ENCODE measurements around the gene ID4.

Gene ID4
- total RNA-seq = 0 reads per million in 3 experiments

DNA sequence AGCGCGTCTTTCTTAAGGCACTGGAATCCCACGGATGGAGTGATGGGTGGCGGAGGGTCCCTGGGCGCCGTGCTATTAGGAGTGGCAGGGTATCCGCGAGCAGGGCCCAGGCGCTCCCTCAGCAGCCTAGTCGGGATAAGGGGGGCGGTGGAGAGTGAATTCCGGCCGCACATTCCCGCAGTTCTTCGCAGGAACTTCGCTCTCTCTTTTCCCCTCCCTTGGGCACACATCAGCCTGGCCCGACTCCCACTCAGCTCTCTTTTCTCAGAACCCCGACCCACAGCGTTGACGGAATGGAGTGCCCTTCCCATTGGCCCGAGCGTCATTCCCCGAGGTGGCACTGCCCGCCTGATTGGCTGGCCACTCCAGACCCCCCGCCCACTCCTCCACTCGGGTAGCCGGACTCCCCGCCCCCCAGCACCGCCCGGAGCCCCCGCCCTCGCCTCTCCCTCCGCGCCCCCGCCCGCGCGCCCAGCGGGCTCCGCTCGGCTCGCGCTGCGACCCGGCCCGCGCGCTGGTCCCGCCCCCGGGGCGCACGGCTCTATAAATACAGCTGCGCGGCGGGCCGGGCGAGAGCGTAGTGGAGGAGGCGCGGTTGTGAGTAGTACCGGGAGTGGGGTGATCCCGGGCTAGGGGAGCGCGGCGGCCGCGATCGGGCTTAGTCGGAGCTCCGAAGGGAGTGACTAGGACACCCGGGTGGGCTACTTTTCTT lies at the start of gene ID4:
ID4 (plus strand) TSS at position 572 of the 712 bp plus-strand sequence. CDS start 385 bp downstream, outside the sequence.
- no peak for DNase-seq

DNA sequence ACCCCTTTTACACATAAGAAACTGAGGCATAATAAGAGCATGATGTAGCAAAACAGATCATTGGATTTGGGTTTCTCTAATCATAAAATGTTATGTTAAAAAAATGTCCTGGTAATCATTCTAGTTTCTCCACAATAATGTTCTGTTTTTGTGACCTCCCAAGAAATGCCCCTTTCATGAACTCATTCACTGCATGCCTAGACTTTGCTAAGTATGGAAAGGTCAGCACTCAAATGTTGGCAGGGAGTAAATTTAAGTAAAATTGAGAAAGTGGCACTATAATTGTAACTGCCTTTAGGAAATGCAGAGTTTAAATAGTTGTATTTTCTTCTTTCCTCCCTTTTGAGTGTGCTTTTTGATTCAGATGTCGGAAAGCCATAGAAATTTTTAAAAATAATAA lies 48.5 kb upstream of the ID4 start:
- no peak for DNase-seq

DNA sequence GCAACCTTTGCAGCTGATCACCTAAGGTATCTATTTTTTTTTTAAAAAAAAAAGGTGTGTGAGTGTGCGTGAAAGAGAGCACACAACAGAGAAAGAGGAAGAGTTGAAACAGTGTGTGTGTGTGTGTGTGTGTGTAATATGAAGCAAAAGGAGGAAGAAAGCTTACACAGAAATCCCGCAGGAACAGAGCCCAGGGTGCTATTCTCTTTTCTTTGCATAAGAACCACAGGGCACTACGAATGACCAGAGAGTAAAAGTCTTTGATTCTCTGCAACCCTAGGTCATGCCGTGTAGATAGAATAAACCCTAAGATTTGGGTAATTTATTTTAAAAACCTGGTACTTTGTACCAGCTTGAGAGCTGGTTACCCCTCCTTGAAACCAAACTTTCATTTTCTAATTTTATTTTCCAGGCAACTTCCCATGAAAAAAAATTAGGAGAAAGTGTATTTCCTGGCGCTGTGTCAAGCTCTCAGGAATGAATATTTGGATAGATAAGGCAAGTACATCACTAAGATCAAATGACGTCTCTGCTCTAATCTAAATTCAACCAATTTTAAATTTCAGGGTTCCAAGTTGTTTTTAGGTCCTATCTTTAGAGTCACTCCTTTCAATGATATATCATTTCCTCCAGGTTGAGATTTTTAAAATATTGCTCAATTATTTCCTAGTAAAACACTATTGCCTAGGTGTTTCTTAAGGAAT lies 47.9 kb upstream of the ID4 start:
- DNase-seq = no peak

DNA sequence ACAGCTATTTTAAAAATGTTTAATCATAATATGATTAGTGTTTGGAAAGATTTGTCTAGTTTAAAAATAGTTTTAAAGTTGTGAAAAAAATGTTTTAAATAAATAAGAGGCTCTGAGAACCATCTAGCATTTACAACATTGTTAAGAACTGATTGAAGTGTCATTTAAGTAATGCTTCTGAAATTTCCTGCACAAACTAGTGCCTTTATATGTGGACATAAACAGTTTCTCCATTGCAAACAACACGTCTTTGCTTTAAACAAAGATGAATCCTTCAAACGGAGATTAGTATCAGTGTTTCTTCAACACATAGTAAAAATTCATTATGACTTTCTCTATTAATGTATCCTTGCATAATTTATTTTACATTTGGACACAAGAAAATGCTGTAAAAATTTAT lies 45.9 kb upstream of the ID4 start:
- no peak for DNase-seq

DNA sequence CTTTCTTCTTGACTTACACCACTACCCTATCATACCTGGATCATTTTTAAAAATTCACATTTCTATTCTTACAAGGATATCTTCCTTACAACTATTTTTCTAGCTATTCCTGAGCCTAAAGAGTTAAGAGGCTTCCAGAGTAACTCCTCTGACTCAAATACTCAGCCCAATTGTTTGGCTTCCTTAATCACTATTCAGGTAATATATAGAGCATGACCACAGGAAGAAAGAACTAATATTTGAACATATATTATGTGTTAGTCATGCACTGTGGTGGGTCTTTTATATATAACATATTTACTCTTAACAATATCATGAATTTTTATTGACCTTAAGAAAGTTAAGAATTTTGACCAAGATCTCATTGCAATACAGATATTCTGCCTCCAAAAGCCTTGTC lies 42.0 kb upstream of the ID4 start:
- no peak for DNase-seq

DNA sequence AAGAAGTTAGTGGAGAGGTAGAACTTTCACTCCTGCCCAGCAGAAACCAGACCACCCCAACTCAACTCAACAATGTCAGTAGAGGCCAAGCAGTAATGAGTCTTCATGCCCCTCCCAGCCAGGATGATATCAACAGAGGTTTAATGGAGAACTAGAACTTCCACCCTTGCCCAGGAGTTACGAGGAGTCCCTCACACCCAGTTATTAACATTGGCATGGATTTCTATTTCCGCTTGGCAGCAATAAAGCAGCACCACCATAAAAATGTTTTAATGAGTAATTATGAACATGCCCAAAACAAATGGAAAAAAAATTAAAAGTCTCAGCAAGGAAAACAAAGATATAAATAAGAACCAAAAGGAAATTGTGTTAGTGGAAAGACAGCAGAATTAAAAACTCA lies 40.7 kb upstream of the ID4 start:
- no peak for DNase-seq

DNA sequence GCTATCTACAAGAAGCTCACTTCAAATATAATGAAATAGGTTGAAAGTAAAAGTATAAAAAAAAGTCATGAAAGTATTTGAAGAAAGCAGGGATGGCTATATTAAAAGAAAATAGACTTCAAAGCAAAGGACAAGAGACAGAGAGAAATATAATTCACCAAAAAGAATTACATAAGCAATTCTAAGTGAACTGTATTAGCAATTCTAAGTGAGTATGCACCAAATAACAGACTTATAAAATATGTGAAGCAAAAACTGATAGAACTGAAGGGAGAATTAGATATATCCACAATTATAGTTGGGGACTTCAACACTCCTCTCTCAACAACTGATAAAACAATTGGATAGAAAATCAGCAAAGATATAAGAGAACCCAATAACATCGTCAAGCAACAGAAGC lies 38.8 kb upstream of the ID4 start:
- DNase-seq = no peak

DNA sequence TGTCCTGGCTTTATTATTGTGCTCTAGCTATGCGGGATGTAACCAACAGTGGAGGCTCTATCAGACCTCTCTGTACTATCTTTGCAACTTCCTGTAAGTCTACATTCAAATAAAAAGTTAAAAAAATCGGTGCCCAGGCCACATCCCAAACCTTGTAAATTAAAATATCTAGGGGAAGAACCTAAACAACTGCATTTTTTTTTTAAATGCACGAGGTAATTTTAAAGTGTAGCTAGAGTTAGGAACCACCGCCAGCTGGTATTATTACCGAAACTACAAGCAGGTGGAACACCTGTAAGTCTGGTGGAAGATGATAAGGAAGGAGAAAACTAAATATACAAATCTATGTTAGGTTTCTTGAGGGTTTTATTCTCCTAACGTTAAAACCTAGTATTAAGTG lies 34.5 kb upstream of the ID4 start:
- no peak for DNase-seq

GRCh38 chr6:19803331-19804204 lies 33.6 kb upstream of the ID4 start:
- DNase-seq = no peak

DNA sequence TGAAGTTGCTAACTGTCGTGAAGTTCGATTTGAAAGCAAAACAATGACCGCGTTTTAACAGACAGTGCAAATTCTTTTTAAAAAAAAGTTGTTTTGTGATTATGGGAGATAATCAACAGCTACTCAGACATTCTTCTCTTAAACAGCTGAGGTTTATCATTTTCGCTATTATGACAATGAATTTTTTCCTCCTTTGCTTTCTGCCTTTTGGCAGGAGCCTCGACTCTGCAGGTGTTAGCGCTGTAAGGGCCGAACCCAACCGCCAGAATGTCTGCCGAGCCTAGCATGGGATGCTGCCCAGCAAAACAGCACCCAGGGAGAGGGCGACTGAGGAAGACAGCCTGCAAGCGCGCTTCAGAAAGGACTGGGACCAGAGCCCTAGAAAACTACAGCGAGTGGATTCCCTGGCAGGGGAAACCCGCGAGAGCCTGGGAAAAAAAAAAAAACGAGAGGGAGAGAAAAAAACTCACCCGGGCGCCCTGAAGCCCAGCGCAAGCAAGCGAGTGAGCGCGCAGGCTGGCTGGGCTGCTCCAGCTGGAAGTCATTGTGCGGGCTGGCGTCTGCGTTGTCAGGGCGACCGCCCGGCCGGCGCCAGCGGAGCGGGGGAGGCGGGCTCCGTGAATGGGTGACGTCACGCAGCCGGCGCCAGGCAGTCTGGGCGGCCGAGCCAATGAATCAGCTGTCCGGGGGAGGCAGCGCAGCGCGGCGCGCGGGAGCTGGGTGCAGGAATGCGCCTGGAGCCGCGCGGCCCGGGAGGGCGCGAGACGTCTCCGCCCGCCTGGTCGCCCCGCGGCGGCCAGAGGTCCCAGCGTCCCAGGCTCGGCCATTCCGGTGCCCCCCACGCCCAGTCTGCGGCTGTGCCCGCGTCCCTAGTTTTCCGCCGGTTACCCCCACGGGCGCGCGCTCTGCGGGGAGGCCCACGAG lies 32.7 kb upstream of the ID4 start:
- no peak for DNase-seq

DNA sequence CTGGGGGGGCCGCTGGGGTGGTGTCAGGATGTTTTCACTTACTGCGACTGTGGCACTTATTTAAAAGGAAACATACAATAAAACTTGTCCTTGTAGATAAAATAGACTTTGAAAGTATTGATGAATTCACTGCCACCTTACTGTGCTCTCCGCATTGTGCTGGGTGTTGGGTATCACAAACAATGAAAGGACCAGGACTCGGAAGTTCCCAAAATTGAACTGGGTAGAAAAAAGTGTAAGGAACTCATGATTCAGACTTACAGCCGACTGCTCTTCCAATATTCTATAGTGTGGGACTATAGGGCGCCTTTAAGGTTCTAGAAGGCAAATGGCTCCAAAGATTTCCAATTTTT lies 32.1 kb upstream of the ID4 start:
- no peak for DNase-seq

- DNase-seq = no peak
Observed at GRCh38 chr6:19806971-19807396, 30.2 kb upstream of the ID4 start.

GRCh38 chr6:19811397-19812079 lies 25.6 kb upstream of the ID4 start:
- DNase-seq = no peak

- no peak for DNase-seq
Observed at GRCh38 chr6:19812512-19813119, 24.6 kb upstream of the ID4 start.

DNA sequence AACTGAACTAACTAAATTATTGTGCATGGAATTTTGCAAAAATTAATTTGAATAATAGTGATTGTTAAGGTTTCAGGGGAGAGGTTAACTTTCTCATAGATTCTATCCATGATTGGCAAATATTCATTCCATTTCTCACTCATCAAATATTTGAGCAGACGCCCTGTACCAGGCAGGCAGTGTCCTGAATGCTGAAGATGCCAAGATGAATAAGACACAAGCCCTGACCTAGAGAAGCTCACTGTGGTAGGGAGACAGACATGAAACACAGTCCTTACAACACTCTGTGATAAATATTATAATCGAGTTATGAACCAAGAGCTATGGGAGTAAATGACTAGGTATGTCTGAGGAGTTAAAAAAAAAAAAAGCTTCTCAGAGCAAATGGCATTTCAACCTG lies 18.4 kb upstream of the ID4 start:
- no peak for DNase-seq

- DNase-seq = no peak
Observed at GRCh38 chr6:19824058-19824807, 12.9 kb upstream of the ID4 start.

DNA sequence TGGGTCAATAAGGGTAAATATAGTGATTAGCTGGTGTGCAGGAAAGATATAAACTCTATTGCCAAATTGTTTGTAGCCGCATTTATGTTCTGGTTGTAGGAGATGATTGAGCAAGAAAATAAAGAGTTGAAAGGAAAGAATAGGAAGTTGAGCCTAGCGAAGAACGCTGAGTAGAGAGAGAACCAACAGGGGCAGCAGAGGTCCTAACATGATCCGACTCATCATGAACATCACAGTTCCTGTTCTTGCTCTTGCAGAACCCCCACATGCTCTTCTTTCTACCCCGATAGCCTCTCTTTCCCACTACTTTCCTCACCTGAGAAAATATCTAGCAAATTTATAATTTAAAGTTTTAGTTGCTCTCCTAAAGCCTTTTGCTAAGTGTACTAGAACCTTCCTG lies 9.9 kb upstream of the ID4 start:
- no peak for DNase-seq

DNA sequence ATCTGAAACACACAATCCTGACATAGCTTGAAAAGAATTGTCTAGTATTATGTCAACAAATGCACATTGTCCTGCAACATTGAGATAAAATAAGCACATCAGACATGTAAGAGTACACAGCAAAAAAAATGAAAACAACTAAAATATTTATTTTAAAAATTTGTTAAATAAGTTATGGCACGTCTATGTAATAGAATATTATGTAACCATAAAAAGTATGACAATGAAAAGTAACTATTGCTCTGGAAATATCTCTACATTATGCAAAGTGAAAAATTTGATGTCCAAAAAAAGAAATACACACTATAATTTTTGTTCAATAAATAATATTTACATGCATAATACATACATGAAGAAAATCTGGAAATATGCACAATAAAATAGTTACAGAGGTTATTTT lies 9.3 kb upstream of the ID4 start:
- no peak for DNase-seq

DNA sequence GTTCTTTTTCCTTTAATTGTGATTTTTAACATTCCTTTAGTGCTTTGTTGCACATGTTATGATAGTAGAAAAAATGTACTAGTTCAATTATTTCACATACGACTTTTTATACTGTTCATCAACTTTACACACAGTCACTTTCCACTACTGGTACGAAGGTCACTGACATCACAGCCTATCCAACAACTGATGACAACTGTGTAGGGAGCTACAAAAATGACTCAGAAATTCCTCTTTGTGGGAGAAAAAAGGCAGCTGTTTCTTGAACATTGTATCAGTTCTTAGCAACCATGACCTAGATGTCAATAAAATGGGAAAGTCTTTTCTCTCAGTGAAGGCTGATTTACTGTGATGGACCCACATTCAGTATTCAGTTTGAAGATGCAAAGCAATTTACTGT lies 7.0 kb upstream of the ID4 start:
- DNase-seq = no peak

GRCh38 chr6:19831358-19831757 lies 5.8 kb upstream of the ID4 start:
- DNase-seq = no peak

DNA sequence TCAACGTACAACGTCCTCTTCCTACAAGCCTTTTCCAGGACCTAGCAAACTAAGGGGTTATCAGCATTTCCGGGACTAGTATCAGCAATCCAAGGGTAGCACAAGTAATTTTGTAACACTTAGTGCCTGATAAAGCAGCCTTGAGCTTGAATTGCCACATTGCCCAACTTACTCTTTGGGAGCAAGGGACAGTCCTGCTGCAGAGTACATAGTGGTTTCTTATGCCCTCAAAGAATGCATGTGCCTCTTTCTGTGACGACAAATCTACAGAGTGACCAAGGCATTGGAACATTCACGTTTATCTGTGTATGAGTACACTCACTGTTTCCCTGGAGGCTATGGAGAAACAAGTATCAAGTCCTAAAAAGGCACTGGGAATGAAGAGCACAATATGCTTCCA lies 3.2 kb upstream of the ID4 start:
- DNase-seq = no peak

Data from central memory CD4-positive, alpha-beta T cell (primary cell).